Mesenchymal stem cell (in vitro differentiated cells and primary cell): ENCODE data around the gene FMN2.

ENCODE experiments used
- DNase-seq: peaks from one replicate; pipeline ENCODE4 v3.0.0-alpha.2; 2013
- H2AFZ ChIP-seq: one replicate; pipeline ENCODE4 v1.6.1; 2013; ENCODE audit warnings: low read depth, mild to moderate bottlenecking, control low read depth, inconsistent platforms, low read length, moderate library complexity
- H2AK5ac ChIP-seq: 2 replicates; pipeline ENCODE4 v1.6.1; 2013; ENCODE audit warnings: low read length, moderate library complexity, mild to moderate bottlenecking, inconsistent platforms; ENCODE audit not compliant: severe bottlenecking
- H2BK120ac ChIP-seq: one replicate; pipeline ENCODE4 v1.6.1; 2013; ENCODE audit warnings: low read depth, mild to moderate bottlenecking, inconsistent platforms, low read length, moderate library complexity
- H2BK12ac ChIP-seq, 2 experiments: one replicate each; pipeline ENCODE4 v1.6.1; 2013; ENCODE audit warnings: inconsistent platforms in 2 of 2, low read length in 2 of 2, mild to moderate bottlenecking in 2 of 2, moderate library complexity in 2 of 2, control low read depth in 1 of 2
- H2BK15ac ChIP-seq: one replicate; pipeline ENCODE4 v1.6.1; 2013; ENCODE audit warnings: mild to moderate bottlenecking, low read depth, inconsistent platforms; ENCODE audit not compliant: poor library complexity, severe bottlenecking
- H2BK5ac ChIP-seq: 2 replicates; pipeline ENCODE4 v1.6.1; 2013; ENCODE audit warnings: low read depth, mild to moderate bottlenecking, low read length, control low read depth, inconsistent platforms; ENCODE audit not compliant: poor library complexity, severe bottlenecking
- H3K14ac ChIP-seq, 2 experiments: one replicate each; pipeline ENCODE4 v1.6.1; 2013; ENCODE audit warnings: inconsistent platforms in 2 of 2, low read length in 2 of 2, control low read depth in 1 of 2, mild to moderate bottlenecking in 1 of 2, moderate library complexity in 1 of 2
- H3K18ac ChIP-seq, 2 experiments: one replicate each; pipeline ENCODE4 v1.6.1; 2013; ENCODE audit warnings: inconsistent platforms in 2 of 2, low read length in 2 of 2, control low read depth in 1 of 2, low read depth in 1 of 2, mild to moderate bottlenecking in 1 of 2
- H3K23ac ChIP-seq, 2 experiments: one replicate each; pipeline ENCODE4 v1.6.1; 2013; ENCODE audit warnings: inconsistent platforms in 2 of 2, low read length in 2 of 2, mild to moderate bottlenecking in 2 of 2, moderate library complexity in 2 of 2, control low read depth in 1 of 2
- H3K27ac ChIP-seq: 2 replicates; pipeline ENCODE4 v1.5.1; 2013; ENCODE audit warnings: mild to moderate bottlenecking, moderate library complexity, low read length, control low read depth, inconsistent platforms; ENCODE audit not compliant: poor library complexity, severe bottlenecking
- H3K27me3 ChIP-seq, 2 experiments: 2 replicates each; pipeline versions ENCODE4 v1.6.1 to v1.7.0; 2013; ENCODE audit warnings: low read length in 2 of 2, mild to moderate bottlenecking in 2 of 2, moderate library complexity in 2 of 2, control low read depth in 1 of 2, inconsistent platforms in 1 of 2; ENCODE audit not compliant: control insufficient read depth in 1 of 2, insufficient read depth in 1 of 2
- H3K36me3 ChIP-seq, 2 experiments: 2 replicates each; pipeline versions ENCODE4 v1.6.1 to v1.7.0; 2013; ENCODE audit warnings: low read length in 2 of 2, control low read depth in 1 of 2, inconsistent platforms in 1 of 2, low read depth in 1 of 2, mild to moderate bottlenecking in 1 of 2; ENCODE audit not compliant: insufficient read depth in 2 of 2, control insufficient read depth in 1 of 2
- H3K4ac ChIP-seq, 2 experiments: one replicate each; pipeline ENCODE4 v1.6.1; 2013; ENCODE audit warnings: inconsistent platforms in 2 of 2, low read length in 2 of 2, mild to moderate bottlenecking in 2 of 2, moderate library complexity in 2 of 2, control low read depth in 1 of 2, low read depth in 1 of 2
- H3K4me1 ChIP-seq: 2 replicates; pipeline ENCODE4 v1.6.1; 2013; ENCODE audit warnings: low read depth, low read length, control low read depth; ENCODE audit not compliant: control insufficient read depth, insufficient read depth
- H3K4me2 ChIP-seq: 2 replicates; pipeline ENCODE4 v1.6.1; 2013; ENCODE audit warnings: low read length, mild to moderate bottlenecking, inconsistent platforms; ENCODE audit not compliant: poor library complexity, severe bottlenecking
- H3K4me3 ChIP-seq, 2 experiments: 2 replicates each; pipeline versions ENCODE4 v1.5.1 to v1.7.0; 2013; ENCODE audit warnings: low read length in 2 of 2, mild to moderate bottlenecking in 2 of 2, control low read depth in 1 of 2, low read depth in 1 of 2; ENCODE audit not compliant: insufficient read depth in 1 of 2
- H3K79me1 ChIP-seq: replicated peaks from 2 replicates; pipeline ENCODE4 v1.6.1; 2013; ENCODE audit warnings: mild to moderate bottlenecking, control low read depth, low read length, inconsistent platforms; ENCODE audit not compliant: poor library complexity, severe bottlenecking
- H3K9ac ChIP-seq: 2 replicates; pipeline ENCODE4 v1.7.0; 2013; ENCODE audit warnings: mild to moderate bottlenecking, low read length, moderate library complexity
- H3K9me3 ChIP-seq: 2 replicates; pipeline ENCODE4 v1.7.0; 2013; ENCODE audit warnings: mild to moderate bottlenecking, low read length; ENCODE audit not compliant: control insufficient read depth
- H4K8ac ChIP-seq: one replicate; pipeline ENCODE4 v1.6.1; 2013; ENCODE audit warnings: inconsistent platforms, mild to moderate bottlenecking, low read length, moderate library complexity
- H4K91ac ChIP-seq: one replicate; pipeline ENCODE4 v1.6.1; 2013; ENCODE audit warnings: mild to moderate bottlenecking, low read length, inconsistent platforms
- WGBS: methylation state at CpG from one replicate; pipeline ENCODE4 v1.1.7; 2013; ENCODE audit warnings: mixed read lengths; 5-methylcytosine and 5-hydroxymethylcytosine counted together

FMN2 gene

DNA sequence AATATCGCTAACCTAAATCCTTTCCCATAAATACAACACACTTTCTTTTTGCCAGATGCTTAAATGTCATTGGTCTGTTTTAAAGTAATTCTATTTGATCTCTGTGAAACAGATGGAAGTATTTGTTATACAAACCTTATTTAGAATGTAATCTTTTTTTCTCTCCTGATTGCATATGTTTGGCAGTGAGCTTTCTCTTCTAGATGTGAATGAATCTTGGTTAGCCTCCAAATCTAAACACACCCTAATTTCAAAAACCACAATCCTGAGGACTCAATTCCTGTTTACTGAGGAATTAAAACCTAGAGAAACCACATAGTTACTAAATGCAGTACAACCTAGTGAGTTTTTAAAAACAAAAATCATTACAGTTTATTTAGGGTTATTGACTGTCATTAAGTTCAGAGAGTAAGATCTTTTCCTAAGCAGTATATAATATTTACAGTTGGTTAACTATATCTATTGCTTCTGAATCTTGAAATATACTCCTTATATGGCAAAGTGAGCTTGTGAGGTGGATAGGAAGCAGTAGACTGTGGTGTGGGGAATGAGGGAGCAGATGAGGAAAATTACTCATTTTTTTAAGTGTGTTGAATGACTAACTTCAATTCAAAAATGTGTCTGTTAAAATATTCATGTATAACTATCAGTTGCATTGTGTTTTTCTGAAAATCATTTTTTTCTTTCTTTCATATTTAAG lies 218.7 kb downstream of the FMN2 start:
- no peak overlapping the region for H3K18ac ChIP-seq
- no peak overlapping the region for H3K23ac ChIP-seq
- no CpG with 5 or more reads among the region's 1 CpG for WGBS
- no peak overlapping the region for H3K14ac ChIP-seq
- no peak overlapping the region for H3K4ac ChIP-seq
- no peak overlapping the region for H2BK12ac ChIP-seq
- H3K36me3 ChIP-seq: no peaks in the 10 kb centered on the region
- H2BK5ac ChIP-seq: no peak overlapping the region
- H3K4me3 ChIP-seq: no peak overlapping the region
- H2BK120ac ChIP-seq: no peak overlapping the region
- peaks cover 7% of the 10 kb centered on the region for H3K4me1 ChIP-seq
- peak overlapping the region; percentile 78 for H3K9ac ChIP-seq
- H3K4me2 ChIP-seq: no peak overlapping the region
- H3K79me1 ChIP-seq: peaks cover 5% of the 10 kb centered on the region
- H3K27ac ChIP-seq: peak overlapping the region; percentile 77
- H4K91ac ChIP-seq: no peak overlapping the region
- no peak overlapping the region for H2AFZ ChIP-seq
- no peak overlapping the region for H2BK15ac ChIP-seq
- H3K27me3 ChIP-seq: no peaks in the 10 kb centered on the region
- peaks cover 5% of the 10 kb centered on the region for H3K9me3 ChIP-seq
- no peak overlapping the region for H4K8ac ChIP-seq
- peak; percentile 79 for DNase-seq
- H2AK5ac ChIP-seq: no peak overlapping the region

DNA sequence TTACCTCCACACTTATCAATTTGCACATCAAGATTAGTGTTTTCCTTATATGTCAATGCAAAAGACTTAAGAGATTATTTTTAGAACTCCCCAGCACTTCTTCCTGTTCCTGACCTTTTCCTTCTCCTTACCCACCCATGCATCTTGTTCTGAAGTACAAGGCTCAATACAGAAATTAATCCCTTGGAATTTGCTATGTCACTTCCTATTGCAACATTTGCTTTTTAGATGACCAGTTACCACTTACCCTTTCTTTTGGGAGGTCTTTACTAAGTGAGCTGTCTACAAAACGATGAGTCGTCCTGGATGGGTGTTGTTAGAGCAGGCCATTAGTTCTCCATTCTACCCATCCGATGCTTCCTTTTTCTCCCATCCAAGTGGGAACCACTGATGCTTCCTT lies 221.2 kb downstream of the FMN2 start:
- H2AFZ ChIP-seq: no peak overlapping the region
- no peak overlapping the region for H4K91ac ChIP-seq
- no peak overlapping the region for H2BK12ac ChIP-seq
- 15% methylated on average over 2 of the region's 3 CpGs for WGBS
- peaks cover 4% of the 10 kb centered on the region for H3K79me1 ChIP-seq
- no peak overlapping the region for H3K4me2 ChIP-seq
- no peak overlapping the region for H4K8ac ChIP-seq
- H3K18ac ChIP-seq: no peak overlapping the region
- H3K4me1 ChIP-seq: peaks cover 7% of the 10 kb centered on the region
- no peak overlapping the region for H2BK15ac ChIP-seq
- peaks cover 0 to under 1% of the 10 kb centered on the region in 2 experiments for H3K36me3 ChIP-seq
- no peaks in the 10 kb centered on the region for H3K9me3 ChIP-seq
- no peaks in the 10 kb centered on the region for H3K27me3 ChIP-seq
- no peak overlapping the region for H2BK120ac ChIP-seq
- H3K9ac ChIP-seq: peak overlapping the region; percentile 78
- H3K14ac ChIP-seq: no peak overlapping the region
- H3K27ac ChIP-seq: no peak overlapping the region
- peak; percentile 90 for DNase-seq
- no peak overlapping the region for H2BK5ac ChIP-seq
- H3K4me3 ChIP-seq: no peak overlapping the region
- H3K4ac ChIP-seq: no peak overlapping the region
- no peak overlapping the region for H2AK5ac ChIP-seq
- H3K23ac ChIP-seq: no peak overlapping the region

DNA sequence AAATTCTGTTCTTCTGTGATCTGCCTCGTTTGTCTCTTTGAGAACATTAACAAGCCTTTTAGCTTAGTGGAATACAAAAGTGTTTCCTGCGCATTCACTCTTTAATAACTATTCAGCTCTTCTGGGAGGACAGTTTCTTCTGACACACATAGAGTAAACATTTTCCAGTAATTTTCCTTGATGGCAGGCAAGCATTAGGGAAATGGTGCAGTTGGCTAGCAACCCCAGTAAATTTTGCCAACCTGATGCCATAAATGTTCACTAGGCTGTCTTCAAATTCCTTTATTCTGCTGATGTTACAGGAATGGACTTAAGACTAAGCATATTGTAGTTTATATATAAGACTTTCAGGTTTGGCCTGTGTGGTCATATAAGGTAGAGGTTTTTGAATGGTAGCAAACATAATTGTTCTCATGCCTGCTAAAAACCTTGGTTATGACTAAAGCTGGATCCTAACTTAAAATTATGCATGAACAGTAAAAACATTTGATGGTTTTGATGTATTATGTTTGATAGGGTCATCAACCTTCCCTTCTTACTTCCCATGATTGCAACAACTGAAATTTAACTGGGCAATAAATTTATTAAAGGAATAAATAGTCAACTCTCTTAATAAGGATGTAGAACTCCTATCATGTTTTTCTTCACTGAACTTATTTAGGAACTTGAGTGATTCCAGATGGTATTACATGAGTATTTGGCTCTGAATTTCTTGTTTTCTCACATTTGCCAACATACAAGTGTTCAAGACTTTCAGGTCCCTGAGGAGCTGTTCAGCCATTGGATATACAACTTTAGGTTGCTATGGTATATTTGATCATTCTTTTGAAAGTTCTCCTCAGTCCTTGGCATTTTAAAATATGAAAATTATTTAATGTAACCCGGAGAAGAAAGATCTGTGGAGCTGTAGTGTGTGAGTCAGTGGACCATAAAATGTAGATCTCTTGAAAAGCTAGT lies 223.4 kb downstream of the FMN2 start:
- H2AK5ac ChIP-seq: no peak overlapping the region
- no peak for DNase-seq
- H2BK120ac ChIP-seq: no peak overlapping the region
- no peaks in the 10 kb centered on the region for H3K27me3 ChIP-seq
- H3K36me3 ChIP-seq: peaks cover 0 to 4% of the 10 kb centered on the region in 2 experiments
- no peak overlapping the region for H2BK12ac ChIP-seq
- no peak overlapping the region for H2BK15ac ChIP-seq
- peaks cover 4% of the 10 kb centered on the region for H3K79me1 ChIP-seq
- WGBS: 71% methylated on average over 3 of the region's 3 CpGs
- H3K4me1 ChIP-seq: no peaks in the 10 kb centered on the region
- no peak overlapping the region for H3K4me2 ChIP-seq
- no peak overlapping the region for H3K4ac ChIP-seq
- H3K23ac ChIP-seq: no peak overlapping the region
- peak overlapping the region; percentile 60 for H3K9ac ChIP-seq
- no peaks in the 10 kb centered on the region for H3K9me3 ChIP-seq
- no peak overlapping the region for H4K91ac ChIP-seq
- no peak overlapping the region for H4K8ac ChIP-seq
- no peak overlapping the region for H3K4me3 ChIP-seq
- H2BK5ac ChIP-seq: no peak overlapping the region
- H3K14ac ChIP-seq: no peak overlapping the region
- H3K27ac ChIP-seq: no peak overlapping the region
- no peak overlapping the region for H3K18ac ChIP-seq
- no peak overlapping the region for H2AFZ ChIP-seq

DNA sequence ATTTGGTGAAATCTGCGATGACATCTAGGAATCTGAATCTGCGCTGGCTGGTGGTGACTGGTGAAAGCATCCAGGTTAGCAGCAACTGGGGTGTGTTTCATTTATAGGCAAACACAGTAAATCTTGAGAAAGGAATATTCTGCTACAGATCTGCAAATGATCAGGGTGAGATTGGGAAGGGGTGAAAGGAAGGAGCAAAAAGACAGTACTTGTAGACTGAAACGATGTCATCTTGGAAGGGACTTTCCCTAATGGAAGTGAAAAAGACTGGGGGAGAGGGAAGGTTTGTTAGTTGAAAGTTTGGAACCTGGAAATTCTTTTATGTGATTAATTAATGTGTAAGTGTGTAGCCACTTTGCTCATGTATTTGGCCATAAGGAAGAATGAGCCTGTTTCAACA lies 228.3 kb downstream of the FMN2 start:
- peaks cover 2 to 4% of the 10 kb centered on the region in 2 experiments for H3K36me3 ChIP-seq
- H3K79me1 ChIP-seq: peaks cover 8% of the 10 kb centered on the region
- no peak overlapping the region for H3K18ac ChIP-seq
- H2AFZ ChIP-seq: no peak overlapping the region
- no peak overlapping the region for H3K14ac ChIP-seq
- H3K9me3 ChIP-seq: no peaks in the 10 kb centered on the region
- no peak overlapping the region for H4K91ac ChIP-seq
- no peak overlapping the region for H2BK5ac ChIP-seq
- H2AK5ac ChIP-seq: no peak overlapping the region
- peaks cover 1% of the 10 kb centered on the region for H3K4me1 ChIP-seq
- H2BK15ac ChIP-seq: no peak overlapping the region
- H3K9ac ChIP-seq: no peak overlapping the region
- H3K4me2 ChIP-seq: no peak overlapping the region
- WGBS: 97% methylated on average over 3 of the region's 3 CpGs
- no peak overlapping the region for H3K4ac ChIP-seq
- no peak for DNase-seq
- H2BK120ac ChIP-seq: no peak overlapping the region
- H3K27me3 ChIP-seq: no peaks in the 10 kb centered on the region
- no peak overlapping the region for H3K23ac ChIP-seq
- H3K4me3 ChIP-seq: no peak overlapping the region
- H2BK12ac ChIP-seq: no peak overlapping the region
- H4K8ac ChIP-seq: no peak overlapping the region
- no peak overlapping the region for H3K27ac ChIP-seq
